Colonic mucosa (tissue), 4 donors: ENCODE results near the gene CCDC167. TPM values are rescaled to one million over a fixed set of nuclear protein-coding genes. Genes with fewer than 3 reads are reported as not detected.
A peak's percentile ranks its signal among the peaks of the same experiment; 100 is the strongest.

Experiments
- DNase-seq: peaks from one replicate; pipeline ENCODE4 v3.0.0-alpha.2; 2020
- H3K27ac ChIP-seq: fragments of 200-600 bp; one replicate; pipeline ENCODE4 v1.8.0; 2021
- H3K27me3 ChIP-seq: fragments of 200-600 bp; one replicate; pipeline ENCODE4 v1.8.0; 2021
- H3K36me3 ChIP-seq: fragments of 200-600 bp; one replicate; pipeline ENCODE4 v1.8.0; 2021
- H3K4me1 ChIP-seq: fragments of 200-600 bp; one replicate; pipeline ENCODE4 v1.8.0; 2021; ENCODE audit warnings: mild to moderate bottlenecking
- H3K4me3 ChIP-seq: fragments of 200-600 bp; one replicate; pipeline ENCODE4 v1.8.0; 2021
- H3K9ac ChIP-seq, 2 donors: one replicate each; pipeline ENCODE4 v1.7.0; 2013; ENCODE audit warnings: control low read depth in 2 of 2, low read depth in 2 of 2, low read length in 2 of 2
- H3K9me3 ChIP-seq: fragments of 200-600 bp; one replicate; pipeline ENCODE4 v1.8.0; 2021
- CTCF ChIP-seq: fragments of 200-600 bp; IDR thresholded peaks from one replicate; pipeline ENCODE4 v1.8.0; 2022; ENCODE audit warnings: antibody characterized with exemption, mild to moderate bottlenecking
- intact Hi-C: fragments of 100-400 bp; cut with DNase I; formaldehyde crosslinking; loops from one replicate; pipeline ENCODE4 v1.14.1; 2022
- total RNA-seq, 2 donors: library from RNA; stranded (reverse); fragmentation: NEBNext Ultra II Directional in 1 of 2; extraction: Animal tissue kit (Norgen Biotek cat#: 25700) in 1 of 2; gene quantifications; one replicate each; pipeline ENCODE4 v1.2.1, GENCODE V29; 2021
- donor health status: healthy.
- donor health status: DM: no; HTN: no; CAD: no.
- donor health status: DM: no; HTN: no; CAD: no.

The CCDC167 gene
- total RNA-seq, 2 donors from 2014 or later = 11.8 to 31.8 TPM

- no peak overlapping the region for H3K9ac ChIP-seq
- no peaks in the 10 kb centered on the region for H3K27me3 ChIP-seq
- no peak overlapping the region for H3K4me3 ChIP-seq
- H3K9me3 ChIP-seq = no peaks in the 10 kb centered on the region
- TF ChIP-seq CTCF = no peak
- H3K4me1 ChIP-seq = peaks cover 5% of the 10 kb centered on the region
- H3K27ac ChIP-seq = no peak overlapping the region
- DNase-seq = no peak
- H3K36me3 ChIP-seq = no peaks in the 10 kb centered on the region
- intact Hi-C loops = no loop called here
These were observed 19.8 kb upstream of the CCDC167 start for GRCh38 chr6:37519461-37519860.

GRCh38 chr6:37518116-37518515 lies 18.4 kb upstream of the CCDC167 start:
- no peak for DNase-seq
- Histone ChIP-seq H3K4me1 (peaks cover 5% of the 10 kb centered on the region), H3K27ac (no peak overlapping the region), H3K9ac (no peak overlapping the region), H3K36me3 (no peaks in the 10 kb centered on the region), H3K4me3 (no peak overlapping the region), H3K9me3 (no peaks in the 10 kb centered on the region), H3K27me3 (no peaks in the 10 kb centered on the region)
- intact Hi-C loops = no loop called here
- TF ChIP-seq CTCF = no peak

- Histone ChIP-seq H3K4me3 (no peak overlapping the region), H3K4me1 (peaks cover 5% of the 10 kb centered on the region), H3K27ac (peak overlapping the region; percentile 47), H3K9me3 (no peaks in the 10 kb centered on the region), H3K9ac (no peak overlapping the region), H3K27me3 (no peaks in the 10 kb centered on the region), H3K36me3 (no peaks in the 10 kb centered on the region)
- DNase-seq = peak; percentile 22
- no peak for TF ChIP-seq CTCF
- intact Hi-C loops = no loop called here
These were observed 17.7 kb upstream of the CCDC167 start for GRCh38 chr6:37517411-37517812.

GRCh38 chr6:37516920-37517405 lies 17.3 kb upstream of the CCDC167 start:
- intact Hi-C loops = no loop called here
- Histone ChIP-seq H3K27ac (peak overlapping the region; percentile 47), H3K9ac (no peak overlapping the region), H3K4me1 (peaks cover 5% of the 10 kb centered on the region), H3K36me3 (no peaks in the 10 kb centered on the region), H3K9me3 (no peaks in the 10 kb centered on the region), H3K27me3 (no peaks in the 10 kb centered on the region), H3K4me3 (no peak overlapping the region)
- TF ChIP-seq CTCF = no peak
- DNase-seq = no peak

GRCh38 chr6:37516076-37516919 lies 16.6 kb upstream of the CCDC167 start:
- intact Hi-C loops = no loop called here
- peak overlapping the region; percentile 47 for H3K27ac ChIP-seq
- no peaks in the 10 kb centered on the region for H3K36me3 ChIP-seq
- H3K4me1 ChIP-seq = peaks cover 5% of the 10 kb centered on the region
- DNase-seq = peak; percentile 40
- H3K4me3 ChIP-seq = no peak overlapping the region
- H3K9ac ChIP-seq = no peak overlapping the region
- H3K27me3 ChIP-seq = no peaks in the 10 kb centered on the region
- no peaks in the 10 kb centered on the region for H3K9me3 ChIP-seq
- TF ChIP-seq CTCF = no peak
